ENCODE measurements around the gene SLC37A1.

DNA sequence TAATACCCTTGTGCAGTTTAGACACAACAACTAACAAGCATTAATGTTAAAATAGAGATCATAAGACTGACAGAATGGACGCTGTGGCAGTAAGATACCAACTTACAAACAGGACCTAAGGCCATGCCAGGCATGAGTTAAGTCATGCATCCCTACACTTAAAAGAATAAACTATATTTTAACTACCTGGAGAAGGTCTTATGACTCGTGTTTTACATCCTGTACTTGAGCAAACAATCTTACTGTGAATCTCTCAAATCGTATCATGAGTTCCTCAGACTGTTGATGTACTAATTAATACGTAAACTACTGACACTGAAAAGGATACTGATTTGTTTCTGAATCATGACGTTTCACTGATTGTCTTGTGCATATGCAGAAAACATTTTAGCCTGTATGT is 15.6 kb upstream of the SLC37A1 start:
- no peak for TF ChIP-seq EZH2 (IDR thresholded peaks at IDR 0.05; ENCODE audit: borderline replicate concordance, low read depth, low read length, severe bottlenecking)
- no peak for TF ChIP-seq CTCF (IDR thresholded peaks at IDR 0.05; ENCODE audit: borderline replicate concordance, extremely low read depth, low read length, poor library complexity, severe bottlenecking)
